ENCODE data around the gene FAM114A1.
A peak's percentile ranks its signal among the peaks of the same experiment; 100 is the strongest.
"Not testable (repeated sequence)": the region's sequence is repeated elsewhere in the genome, so short reads cannot be mapped to it uniquely, and the experiment has no call there.

Gene FAM114A1

GRCh38 chr4:38958453-38959190 is 91.0 kb downstream of the FAM114A1 start:
- Histone ChIP-seq H3K4me3 (ENCODE audit: insufficient read depth, low read depth, low read length) (no peak overlapping the region), H3K36me3 (ENCODE audit: control insufficient read depth, insufficient read depth, low read length) (no peaks in the 10 kb centered on the region), H3K4me1 (ENCODE audit: control insufficient read depth, insufficient read depth, low read length) (no peaks in the 10 kb centered on the region), H3K9me3 (ENCODE audit: control insufficient read depth, low read length) (no peaks in the 10 kb centered on the region), H3K27me3 (ENCODE audit: control insufficient read depth, insufficient read depth, low read length, poor library complexity, severe bottlenecking) (no peaks in the 10 kb centered on the region), H3K27ac (ENCODE audit: insufficient read depth, low read depth, low read length, poor library complexity, severe bottlenecking) (no peak overlapping the region)
- WGBS, 2 experiments: 91 to 99% methylated on average over 4 of the region's 4 CpGs

GRCh38 chr4:38959248-38959647 is 91.6 kb downstream of the FAM114A1 start:
- H3K27me3 ChIP-seq (ENCODE audit: control insufficient read depth, insufficient read depth, low read length, poor library complexity, severe bottlenecking); H3K36me3 ChIP-seq (ENCODE audit: control insufficient read depth, insufficient read depth, low read length); H3K4me3 ChIP-seq (ENCODE audit: insufficient read depth, low read depth, low read length); H3K27ac ChIP-seq (ENCODE audit: insufficient read depth, low read depth, low read length, poor library complexity, severe bottlenecking); H3K4me1 ChIP-seq (ENCODE audit: control insufficient read depth, insufficient read depth, low read length); H3K9me3 ChIP-seq (ENCODE audit: control insufficient read depth, low read length): not testable (repeated sequence)
- WGBS, 2 experiments: 90 to 94% methylated on average over 5 of the region's 5 CpGs

GRCh38 chr4:38964942-38965775 is 97.6 kb downstream of the FAM114A1 start:
- H3K27me3 ChIP-seq (ENCODE audit: control insufficient read depth, insufficient read depth, low read length, poor library complexity, severe bottlenecking): no peaks in the 10 kb centered on the region
- H3K27ac ChIP-seq (ENCODE audit: insufficient read depth, low read depth, low read length, poor library complexity, severe bottlenecking): no peak overlapping the region
- 88 to 90% methylated on average over 10 to 11 of the region's 11 CpGs for WGBS, 2 experiments
- H3K4me3 ChIP-seq (ENCODE audit: insufficient read depth, low read depth, low read length): no peak overlapping the region
- H3K36me3 ChIP-seq (ENCODE audit: control insufficient read depth, insufficient read depth, low read length): no peaks in the 10 kb centered on the region
- no peaks in the 10 kb centered on the region for H3K4me1 ChIP-seq (ENCODE audit: control insufficient read depth, insufficient read depth, low read length)
- H3K9me3 ChIP-seq (ENCODE audit: control insufficient read depth, low read length): no peaks in the 10 kb centered on the region

- no peaks in the 10 kb centered on the region for H3K9me3 ChIP-seq (ENCODE audit: control insufficient read depth, low read length)
- H3K4me1 ChIP-seq (ENCODE audit: control insufficient read depth, insufficient read depth, low read length): no peaks in the 10 kb centered on the region
- H3K36me3 ChIP-seq (ENCODE audit: control insufficient read depth, insufficient read depth, low read length): no peaks in the 10 kb centered on the region
- no peaks in the 10 kb centered on the region for H3K27me3 ChIP-seq (ENCODE audit: control insufficient read depth, insufficient read depth, low read length, poor library complexity, severe bottlenecking)
- H3K27ac ChIP-seq (ENCODE audit: insufficient read depth, low read depth, low read length, poor library complexity, severe bottlenecking): no peak overlapping the region
- WGBS, 2 experiments: 91 to 95% methylated on average over 2 of the region's 3 CpGs
- no peak overlapping the region for H3K4me3 ChIP-seq (ENCODE audit: insufficient read depth, low read depth, low read length)
Measured at GRCh38 chr4:38965866-38966265, 98.3 kb downstream of the FAM114A1 start.

GRCh38 chr4:38967260-38968095 is 99.9 kb downstream of the FAM114A1 start:
- no peaks in the 10 kb centered on the region for H3K4me1 ChIP-seq (ENCODE audit: control insufficient read depth, insufficient read depth, low read length)
- 86 to 96% methylated on average over 5 to 6 of the region's 7 CpGs for WGBS, 2 experiments
- H3K27ac ChIP-seq (ENCODE audit: insufficient read depth, low read depth, low read length, poor library complexity, severe bottlenecking): peak overlapping the region; percentile 27
- no peaks in the 10 kb centered on the region for H3K27me3 ChIP-seq (ENCODE audit: control insufficient read depth, insufficient read depth, low read length, poor library complexity, severe bottlenecking)
- H3K9me3 ChIP-seq (ENCODE audit: control insufficient read depth, low read length): no peaks in the 10 kb centered on the region
- H3K36me3 ChIP-seq (ENCODE audit: control insufficient read depth, insufficient read depth, low read length): no peaks in the 10 kb centered on the region
- H3K4me3 ChIP-seq (ENCODE audit: insufficient read depth, low read depth, low read length): no peak overlapping the region

GRCh38 chr4:38968668-38969067 is 101.1 kb downstream of the FAM114A1 start:
- Histone ChIP-seq H3K9me3 (ENCODE audit: control insufficient read depth, low read length) (no peaks in the 10 kb centered on the region), H3K27ac (ENCODE audit: insufficient read depth, low read depth, low read length, poor library complexity, severe bottlenecking) (no peak overlapping the region), H3K27me3 (ENCODE audit: control insufficient read depth, insufficient read depth, low read length, poor library complexity, severe bottlenecking) (no peaks in the 10 kb centered on the region), H3K36me3 (ENCODE audit: control insufficient read depth, insufficient read depth, low read length) (no peaks in the 10 kb centered on the region), H3K4me1 (ENCODE audit: control insufficient read depth, insufficient read depth, low read length) (no peaks in the 10 kb centered on the region), H3K4me3 (ENCODE audit: insufficient read depth, low read depth, low read length) (no peak overlapping the region)
- 92% methylated on average over 5 of the region's 5 CpGs for WGBS, 2 experiments

- WGBS, 2 experiments: 96 to 97% methylated on average over 7 of the region's 7 CpGs
Measured at GRCh38 chr4:38976308-38976707, 108.7 kb downstream of the FAM114A1 start.

GRCh38 chr4:38979081-38979480 is 111.5 kb downstream of the FAM114A1 start:
- H3K27ac ChIP-seq (ENCODE audit: insufficient read depth, low read depth, low read length, poor library complexity, severe bottlenecking): no peak overlapping the region
- no peak overlapping the region for H3K4me3 ChIP-seq (ENCODE audit: insufficient read depth, low read depth, low read length)
- WGBS, 2 experiments: 82 to 97% methylated on average over 3 to 4 of the region's 4 CpGs
- H3K9me3 ChIP-seq (ENCODE audit: control insufficient read depth, low read length): no peaks in the 10 kb centered on the region
- H3K4me1 ChIP-seq (ENCODE audit: control insufficient read depth, insufficient read depth, low read length): no peaks in the 10 kb centered on the region
- no peaks in the 10 kb centered on the region for H3K36me3 ChIP-seq (ENCODE audit: control insufficient read depth, insufficient read depth, low read length)
- no peaks in the 10 kb centered on the region for H3K27me3 ChIP-seq (ENCODE audit: control insufficient read depth, insufficient read depth, low read length, poor library complexity, severe bottlenecking)

More at GRCh38 chr4:38976308-38976707, 108.7 kb downstream of the FAM114A1 start:
- Histone ChIP-seq H3K4me3 (ENCODE audit: insufficient read depth, low read depth, low read length) (no peak overlapping the region), H3K4me1 (ENCODE audit: control insufficient read depth, insufficient read depth, low read length) (no peaks in the 10 kb centered on the region), H3K9me3 (ENCODE audit: control insufficient read depth, low read length) (no peaks in the 10 kb centered on the region), H3K36me3 (ENCODE audit: control insufficient read depth, insufficient read depth, low read length) (no peaks in the 10 kb centered on the region), H3K27ac (ENCODE audit: insufficient read depth, low read depth, low read length, poor library complexity, severe bottlenecking) (no peak overlapping the region), H3K27me3 (ENCODE audit: control insufficient read depth, insufficient read depth, low read length, poor library complexity, severe bottlenecking) (no peaks in the 10 kb centered on the region)

- H3K27me3 ChIP-seq (ENCODE audit: control insufficient read depth, insufficient read depth, low read length, poor library complexity, severe bottlenecking): no peaks in the 10 kb centered on the region
- no peak overlapping the region for H3K27ac ChIP-seq (ENCODE audit: insufficient read depth, low read depth, low read length, poor library complexity, severe bottlenecking)
- H3K4me3 ChIP-seq (ENCODE audit: insufficient read depth, low read depth, low read length): no peak overlapping the region
- no peaks in the 10 kb centered on the region for H3K4me1 ChIP-seq (ENCODE audit: control insufficient read depth, insufficient read depth, low read length)
- H3K9me3 ChIP-seq (ENCODE audit: control insufficient read depth, low read length): no peaks in the 10 kb centered on the region
- no peaks in the 10 kb centered on the region for H3K36me3 ChIP-seq (ENCODE audit: control insufficient read depth, insufficient read depth, low read length)
- 92 to 95% methylated on average over 3 of the region's 3 CpGs for WGBS, 2 experiments
Measured at GRCh38 chr4:38979511-38980230, 112.1 kb downstream of the FAM114A1 start.
